ENCODE measurements around the gene FER1L5.

DNA sequence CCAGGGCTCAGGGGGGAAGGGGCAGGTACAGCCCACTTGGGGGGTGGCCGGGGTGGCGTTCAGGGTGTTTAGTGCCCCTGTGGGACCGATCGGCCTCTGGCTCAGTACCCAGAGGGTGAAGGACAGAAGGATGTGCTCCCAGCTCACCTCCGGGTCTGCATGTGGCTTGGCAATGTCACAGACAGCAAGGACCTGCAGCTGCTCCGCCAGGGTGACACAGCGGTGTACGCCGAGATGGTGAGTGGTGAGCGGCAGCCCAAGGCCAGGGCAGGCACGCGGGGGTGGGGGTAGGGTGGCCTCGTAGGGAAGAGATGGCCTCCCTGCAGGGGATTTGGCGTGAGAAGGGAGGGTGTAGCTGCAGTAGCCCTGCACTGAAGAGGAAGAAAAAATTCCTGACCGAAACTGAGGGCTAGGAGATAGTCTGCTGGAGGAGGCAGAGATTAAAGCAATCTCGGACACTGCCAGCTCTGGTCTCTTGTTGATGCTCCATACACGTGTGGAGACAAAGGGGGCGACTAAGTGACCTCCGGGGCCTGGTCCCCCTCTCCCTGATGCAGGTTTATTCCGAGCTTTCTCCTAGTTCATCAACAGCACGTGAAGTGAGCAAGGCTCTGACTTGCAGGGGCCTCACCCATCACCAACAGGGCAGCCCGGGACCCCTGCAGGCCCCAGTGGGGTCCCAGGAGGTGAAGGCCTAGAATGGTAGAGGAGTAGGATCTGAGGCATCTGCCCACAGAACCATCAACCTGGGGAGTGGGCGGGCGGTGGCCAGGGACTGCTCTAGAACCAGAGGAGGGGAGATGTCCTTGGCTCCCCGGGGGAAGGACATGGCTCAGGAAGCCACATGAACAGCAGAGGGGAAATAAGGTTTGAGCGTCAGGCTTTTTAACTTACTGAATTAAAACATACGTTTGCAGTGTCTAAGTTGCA, 45.4 kb downstream of the FER1L5 start:
- TF ChIP-seq, protein P1, sequence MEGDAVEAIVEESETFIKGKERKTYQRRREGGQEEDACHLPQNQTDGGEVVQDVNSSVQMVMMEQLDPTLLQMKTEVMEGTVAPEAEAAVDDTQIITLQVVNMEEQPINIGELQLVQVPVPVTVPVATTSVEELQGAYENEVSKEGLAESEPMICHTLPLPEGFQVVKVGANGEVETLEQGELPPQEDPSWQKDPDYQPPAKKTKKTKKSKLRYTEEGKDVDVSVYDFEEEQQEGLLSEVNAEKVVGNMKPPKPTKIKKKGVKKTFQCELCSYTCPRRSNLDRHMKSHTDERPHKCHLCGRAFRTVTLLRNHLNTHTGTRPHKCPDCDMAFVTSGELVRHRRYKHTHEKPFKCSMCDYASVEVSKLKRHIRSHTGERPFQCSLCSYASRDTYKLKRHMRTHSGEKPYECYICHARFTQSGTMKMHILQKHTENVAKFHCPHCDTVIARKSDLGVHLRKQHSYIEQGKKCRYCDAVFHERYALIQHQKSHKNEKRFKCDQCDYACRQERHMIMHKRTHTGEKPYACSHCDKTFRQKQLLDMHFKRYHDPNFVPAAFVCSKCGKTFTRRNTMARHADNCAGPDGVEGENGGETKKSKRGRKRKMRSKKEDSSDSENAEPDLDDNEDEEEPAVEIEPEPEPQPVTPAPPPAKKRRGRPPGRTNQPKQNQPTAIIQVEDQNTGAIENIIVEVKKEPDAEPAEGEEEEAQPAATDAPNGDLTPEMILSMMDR (conservative IDR thresholded peaks at IDR 0.05 in 1 of 2, IDR thresholded peaks at IDR 0.05 in 1 of 2; ENCODE audit: extremely low read depth in 1 of 2, insufficient read depth in 1 of 2, low read depth in 1 of 2, low read length in 2 of 2) = no peak
- TF ChIP-seq EZH2 (IDR thresholded peaks at IDR 0.05; ENCODE audit: borderline replicate concordance, low read length) = no peak

Measured in mammary epithelial cell (primary cell).